Mucosa of descending colon (tissue), 3 donors: ENCODE data around the gene CZIB. TPM values are rescaled to one million over a fixed set of nuclear protein-coding genes. Genes with fewer than 3 reads are reported as not detected.

Experiments used
- ATAC-seq: fragments of 200-7000 bp; cut with Tn5 transposase; one replicate; pipeline ENCODE4 v1.9.1; 2020; ENCODE audit warnings: mild to moderate bottlenecking, moderate library complexity
- DNase-seq, 3 donors: peaks; one replicate each; pipeline ENCODE4 v3.0.0-alpha.2; 2020
- H3K36me3 ChIP-seq: fragments of 200-600 bp; one replicate; pipeline ENCODE4 v1.8.0; 2021; ENCODE audit warnings: low read depth, mild to moderate bottlenecking
- H3K4me1 ChIP-seq: fragments of 200-600 bp; one replicate; pipeline ENCODE4 v1.8.0; 2021; ENCODE audit warnings: low read depth, mild to moderate bottlenecking
- H3K4me3 ChIP-seq: fragments of 200-600 bp; one replicate; pipeline ENCODE4 v1.8.0; 2021; ENCODE audit warnings: mild to moderate bottlenecking
- H3K9me3 ChIP-seq: fragments of 200-600 bp; one replicate; pipeline ENCODE4 v1.8.0; 2021; ENCODE audit warnings: mild to moderate bottlenecking
- intact Hi-C, 2 donors: fragments of 100-400 bp; cut with DNase I in 1 of 2; cut with micrococcal nuclease in 1 of 2; formaldehyde crosslinking; loops; one replicate each; pipeline versions ENCODE4 v1.11.0 to v1.11.1; 2022; cut with DNase I, micrococcal nuclease
- total RNA-seq, 3 donors: library from RNA; stranded (reverse); fragmentation: NEBNext Ultra II Directional in 2 of 3; extraction: Animal tissue kit (Norgen Biotek cat#: 25700) in 2 of 3; gene quantifications; one replicate each; pipeline versions ENCODE4 v1.2.1 to v1.2.4, GENCODE V29; 2021 to 2023
- TF ChIP-seq, protein P1 (sequence below): fragments of 200-600 bp; IDR thresholded peaks from one replicate; pipeline ENCODE4 v1.8.0; 2022; ENCODE audit warnings: antibody characterized with exemption, mild to moderate bottlenecking
- donor health status: DM: no; HTN: no; CAD: no; lungs with moderate emphysema.
- donor health status: DM: no; HTN: no; CAD: no.
- donor health status: DM: no; HTN: yes; CAD: no.

The CZIB gene
- total RNA-seq, 3 donors from 2014 or later, result 38.1 to 65.7 (median 40.6) TPM

DNA sequence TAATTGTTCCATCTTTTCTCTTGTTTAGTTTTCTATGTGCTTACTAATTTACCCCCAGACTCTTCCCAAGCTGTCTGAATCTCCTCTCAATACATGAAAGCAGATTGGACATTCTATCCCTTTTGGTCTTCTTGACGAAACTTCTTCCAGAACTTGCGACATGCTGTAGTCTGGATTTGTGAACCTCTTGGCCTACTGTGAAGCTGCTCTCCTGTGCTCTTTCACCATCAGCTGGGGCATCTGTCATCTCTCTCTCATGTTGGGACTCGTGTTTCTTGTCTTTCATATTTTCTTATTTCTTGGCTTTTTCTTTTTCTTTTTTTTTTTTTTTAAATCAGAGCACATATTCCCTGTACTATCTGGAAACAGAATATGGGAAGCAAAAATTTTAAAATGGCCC, 17.0 kb downstream of the CZIB start:
- Histone ChIP-seq H3K4me3 (no peak overlapping the region), H3K36me3 (peaks cover 11% of the 10 kb centered on the region), H3K9me3 (peaks cover 17% of the 10 kb centered on the region), H3K4me1 (peaks cover 2% of the 10 kb centered on the region)
- intact Hi-C loops, result no loop called here
- no peak for ATAC-seq
- TF ChIP-seq, protein P1, sequence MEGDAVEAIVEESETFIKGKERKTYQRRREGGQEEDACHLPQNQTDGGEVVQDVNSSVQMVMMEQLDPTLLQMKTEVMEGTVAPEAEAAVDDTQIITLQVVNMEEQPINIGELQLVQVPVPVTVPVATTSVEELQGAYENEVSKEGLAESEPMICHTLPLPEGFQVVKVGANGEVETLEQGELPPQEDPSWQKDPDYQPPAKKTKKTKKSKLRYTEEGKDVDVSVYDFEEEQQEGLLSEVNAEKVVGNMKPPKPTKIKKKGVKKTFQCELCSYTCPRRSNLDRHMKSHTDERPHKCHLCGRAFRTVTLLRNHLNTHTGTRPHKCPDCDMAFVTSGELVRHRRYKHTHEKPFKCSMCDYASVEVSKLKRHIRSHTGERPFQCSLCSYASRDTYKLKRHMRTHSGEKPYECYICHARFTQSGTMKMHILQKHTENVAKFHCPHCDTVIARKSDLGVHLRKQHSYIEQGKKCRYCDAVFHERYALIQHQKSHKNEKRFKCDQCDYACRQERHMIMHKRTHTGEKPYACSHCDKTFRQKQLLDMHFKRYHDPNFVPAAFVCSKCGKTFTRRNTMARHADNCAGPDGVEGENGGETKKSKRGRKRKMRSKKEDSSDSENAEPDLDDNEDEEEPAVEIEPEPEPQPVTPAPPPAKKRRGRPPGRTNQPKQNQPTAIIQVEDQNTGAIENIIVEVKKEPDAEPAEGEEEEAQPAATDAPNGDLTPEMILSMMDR, result no peak
- no peak for DNase-seq

- TF ChIP-seq, protein P1, result no peak
- intact Hi-C loops, result no loop called here
- Histone ChIP-seq H3K4me1 (peaks cover 13% of the 10 kb centered on the region), H3K36me3 (no peaks in the 10 kb centered on the region), H3K4me3 (no peak overlapping the region), H3K9me3 (no peaks in the 10 kb centered on the region)
- ATAC-seq (peak; percentile 47), DNase-seq (peak in 1 of 3 donors; percentile 67)
Measured at GRCh38 chr1:53198241-53198651, 22.2 kb downstream of the CZIB start.

DNA sequence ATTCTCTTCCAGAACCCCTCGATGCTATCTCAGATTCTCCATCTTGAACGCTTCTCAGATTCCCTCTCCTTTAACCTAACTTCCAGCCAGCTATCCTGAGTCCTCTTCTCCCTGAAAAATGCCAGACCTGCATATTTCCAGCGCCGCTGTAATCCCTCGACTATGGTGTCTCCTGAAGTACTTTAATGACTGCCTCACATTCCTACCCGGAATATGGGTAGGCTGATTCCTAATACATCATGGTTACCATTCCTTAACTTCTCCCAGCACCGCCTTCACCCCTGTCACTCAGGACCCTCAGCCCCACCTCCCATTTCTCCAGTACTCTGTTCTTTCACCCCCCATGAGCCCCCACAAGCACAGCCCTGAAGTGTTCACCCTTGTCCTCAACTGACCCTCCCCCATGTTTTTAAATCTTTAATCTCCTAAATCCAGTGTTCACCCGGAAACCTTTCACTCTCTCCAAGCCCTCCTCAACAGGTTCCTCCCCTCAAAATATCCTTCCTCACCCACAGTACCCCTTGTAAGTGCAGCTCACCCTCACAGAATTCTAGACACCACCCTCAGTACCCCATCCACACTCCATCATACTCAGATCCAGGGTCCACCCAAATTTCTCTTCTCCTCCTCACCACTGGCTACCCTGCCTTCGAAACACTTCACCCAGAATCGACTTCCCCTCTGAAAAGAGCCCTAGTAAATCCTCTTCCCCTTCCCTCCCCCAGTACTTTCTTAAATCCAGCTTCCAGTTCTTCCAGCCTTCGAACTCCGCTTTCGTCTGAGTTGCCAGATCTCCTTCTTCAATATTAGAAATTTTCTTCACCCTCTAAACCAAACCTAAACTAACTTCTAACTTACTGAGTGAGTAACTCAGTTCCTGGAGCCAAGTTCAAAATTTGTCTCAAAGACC, 22.9 kb downstream of the CZIB start:
- DNase-seq (no peak), ATAC-seq (peak; percentile 3)
- peaks cover 13% of the 10 kb centered on the region for H3K4me1 ChIP-seq
- intact Hi-C loops, result no loop called here
- TF ChIP-seq, protein P1, result no peak
- H3K36me3 ChIP-seq, result no peaks in the 10 kb centered on the region
- H3K9me3 ChIP-seq, result no peaks in the 10 kb centered on the region
- peak overlapping the region; percentile 88 for H3K4me3 ChIP-seq

DNA sequence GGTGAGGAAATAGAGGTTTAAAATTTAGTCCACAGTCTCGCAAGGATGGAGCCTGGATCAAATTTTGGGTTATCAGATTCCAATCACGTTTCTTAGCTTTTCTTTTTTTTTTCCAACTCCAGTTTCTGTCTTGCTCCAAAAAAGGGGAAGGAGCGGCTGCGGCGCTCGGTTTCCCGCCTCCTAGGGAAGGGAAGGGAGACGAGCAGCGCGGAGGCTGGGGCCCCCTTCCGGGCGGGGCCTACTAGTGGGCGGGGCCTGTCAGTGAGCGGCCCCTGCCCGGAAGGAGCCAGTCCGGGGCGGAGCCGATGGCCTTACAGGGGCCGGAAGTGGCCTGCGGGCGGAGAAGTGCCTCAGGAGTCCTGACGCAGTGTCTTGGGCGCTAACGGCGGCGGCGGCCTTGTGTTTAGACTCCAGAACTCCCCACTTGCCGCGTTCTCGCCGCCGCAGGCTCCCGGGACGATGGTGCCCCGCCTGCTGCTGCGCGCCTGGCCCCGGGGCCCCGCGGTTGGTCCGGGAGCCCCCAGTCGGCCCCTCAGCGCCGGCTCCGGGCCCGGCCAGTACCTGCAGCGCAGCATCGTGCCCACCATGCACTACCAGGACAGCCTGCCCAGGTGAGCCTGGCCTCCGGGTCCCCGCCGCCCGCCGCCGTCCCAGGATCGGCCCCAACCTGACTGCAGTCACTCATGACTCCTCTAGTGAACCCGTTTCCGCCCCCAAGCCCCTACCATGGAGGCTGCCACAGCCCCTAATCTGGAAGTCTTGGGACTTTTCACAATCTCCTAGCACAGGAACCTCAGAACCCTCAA, 23.7 kb downstream of the CZIB start, which contains the start of gene CPT2:
Gene CPT2 (plus strand): TSS at position 340 of the 806 bp plus-strand sequence. CDS start 120 bp downstream, at position 460.
- TF ChIP-seq, protein P1, result no peak
- Histone ChIP-seq H3K9me3 (no peaks in the 10 kb centered on the region), H3K4me3 (peak within 1 kb of the TSS; percentile 88), H3K36me3 (no peaks in the 10 kb centered on the region), H3K4me1 (peaks cover 13% of the 10 kb centered on the region)
- ATAC-seq (peak; percentile 99), DNase-seq (peak; percentile 95 to 98 (median 96))
- intact Hi-C loops, result no loop called here

DNA sequence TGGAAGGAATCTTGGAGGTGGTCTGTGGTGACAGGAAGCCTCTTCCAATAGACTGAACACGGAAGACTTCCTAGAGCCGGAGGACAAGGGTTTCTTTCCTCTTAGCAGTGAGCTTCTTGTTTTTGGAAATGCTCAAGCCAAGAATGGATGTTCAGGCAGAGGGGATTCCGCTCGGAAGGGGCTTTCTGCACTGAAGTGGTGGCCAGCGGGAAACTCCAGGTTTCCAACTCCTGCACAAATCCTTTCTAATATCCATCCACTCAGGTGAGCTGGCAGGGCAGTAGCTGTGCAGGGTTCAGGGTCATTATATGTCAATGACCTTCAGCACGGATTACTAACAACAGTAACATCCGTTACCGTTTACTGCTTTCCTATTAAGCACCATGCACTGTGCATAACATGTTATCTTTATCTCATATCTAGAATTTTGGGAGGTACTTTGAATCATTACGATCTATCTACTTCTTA, 24.4 kb downstream of the CZIB start:
- no peaks in the 10 kb centered on the region for H3K36me3 ChIP-seq
- ATAC-seq (peak; percentile 39), DNase-seq (no peak)
- no peak overlapping the region for H3K4me3 ChIP-seq
- intact Hi-C loops, result no loop called here
- H3K9me3 ChIP-seq, result no peaks in the 10 kb centered on the region
- TF ChIP-seq, protein P1, result no peak
- H3K4me1 ChIP-seq, result peaks cover 13% of the 10 kb centered on the region
